OCI-LY7 (cell line): ENCODE measurements around the gene BIRC2. TPM values are rescaled to one million over a fixed set of nuclear protein-coding genes. Genes with fewer than 3 reads are reported as not detected.

Source experiments
- BruUV-seq: library from RNA; stranded (reverse); fragments of 400-500 nt; replicated peaks from 2 replicates; lab custom pipeline; 2021; lab: Mats Ljungman, UMichigan
- CTCF ChIA-PET: fragments of 300-600 bp; sonication (Branson Sonifier 250); formaldehyde crosslinking; loops from one replicate; lab custom pipeline; 2022; ENCODE audit warnings: antibody characterized with exemption; ENCODE audit not compliant: unreplicated experiment; lab: Charles Lee
- POLR2A ChIA-PET: fragments of 300-600 bp; sonication (Branson Sonifier 250); formaldehyde crosslinking; loops from one replicate; lab custom pipeline; 2022; ENCODE audit warnings: antibody characterized with exemption; lab: Charles Lee
- DNase-seq: peaks from one replicate; pipeline ENCODE4 v3.0.0-alpha.2; 2015; ENCODE audit warnings: low spot score
- H2AFZ ChIP-seq: fragments of 200-600 bp; sonication (generic), shearing (Covaris generic); 2 replicates; pipeline ENCODE4 v1.6.1; 2014; ENCODE audit warnings: mild to moderate bottlenecking, antibody characterized with exemption, low read length, moderate library complexity
- H3K27ac ChIP-seq: fragments of 200-600 bp; sonication (generic); 2 replicates; pipeline ENCODE4 v1.5.1; 2014; ENCODE audit warnings: mixed run types, low read depth, mild to moderate bottlenecking, moderate library complexity, low read length, inconsistent platforms; ENCODE audit not compliant: poor library complexity, severe bottlenecking
- H3K36me3 ChIP-seq: fragments of 200-600 bp; sonication (generic); 2 replicates; pipeline ENCODE4 v1.6.1; 2014; ENCODE audit warnings: mild to moderate bottlenecking, antibody characterized with exemption, low read length, moderate library complexity, mixed read lengths; ENCODE audit not compliant: insufficient read depth
- H3K4me1 ChIP-seq: fragments of 200-600 bp; sonication (generic); 2 replicates; pipeline ENCODE4 v1.5.1; 2014; ENCODE audit warnings: mild to moderate bottlenecking, low read length; ENCODE audit not compliant: insufficient read depth, poor library complexity, severe bottlenecking
- H3K4me2 ChIP-seq: fragments of 200-600 bp; sonication (generic); 2 replicates; pipeline ENCODE4 v1.6.1; 2014; ENCODE audit warnings: mild to moderate bottlenecking, low read length
- H3K4me3 ChIP-seq: fragments of 200-600 bp; sonication (generic); 2 replicates; pipeline ENCODE4 v1.5.1; 2014; ENCODE audit warnings: mild to moderate bottlenecking, low read depth, low read length; ENCODE audit not compliant: poor library complexity, severe bottlenecking
- H3K79me2 ChIP-seq: fragments of 200-600 bp; sonication (generic); 2 replicates; pipeline ENCODE4 v1.6.1; 2016; ENCODE audit warnings: low read depth, mild to moderate bottlenecking, low read length, moderate library complexity, mixed read lengths; ENCODE audit not compliant: insufficient read depth
- H3K9me2 ChIP-seq: fragments of 200-600 bp; sonication (generic); 2 replicates; pipeline ENCODE4 v1.6.1; 2016; ENCODE audit warnings: mild to moderate bottlenecking, low read length, mixed read lengths; ENCODE audit not compliant: insufficient read depth
- H3K9me3 ChIP-seq: fragments of 200-600 bp; sonication (generic); 2 replicates; pipeline ENCODE4 v1.6.1; 2014; ENCODE audit warnings: mild to moderate bottlenecking, mixed run types, low read length, mixed read lengths
- H4K20me1 ChIP-seq: fragments of 200-600 bp; sonication (generic); 2 replicates; pipeline ENCODE4 v1.6.1; 2014; ENCODE audit warnings: mild to moderate bottlenecking, antibody characterized with exemption, low read length, moderate library complexity, mixed read lengths; ENCODE audit not compliant: insufficient read depth
- CTCF ChIP-seq: fragments of 200-600 bp; sonication (generic); conservative IDR thresholded peaks from 2 replicates; pipeline ENCODE4 v1.5.1; 2014; ENCODE audit warnings: mild to moderate bottlenecking, antibody characterized with exemption, low read length, moderate library complexity, mixed read lengths
- EZH2phosphoT487 ChIP-seq: fragments of 200-600 bp; sonication (generic); IDR thresholded peaks from 2 replicates; pipeline ENCODE4 v1.6.1; 2018; ENCODE audit warnings: low read depth, borderline replicate concordance, mild to moderate bottlenecking, mixed run types, antibody characterized with exemption, low read length, moderate library complexity, mixed read lengths
- intact Hi-C: fragments of 100-400 bp; cut with micrococcal nuclease; formaldehyde crosslinking; loops from one replicate; pipeline ENCODE4 v1.10.0; 2022; ENCODE audit not compliant: unreplicated experiment
- total RNA-seq, 2 experiments: library from RNA; depleted of rRNA in 1 of 2; stranded (reverse); fragments of >200 nt in 1 of 2; shearing (Covaris generic) in 1 of 2; gene quantifications; 2 replicates each; pipeline ENCODE4 v1.2.3, GENCODE V29; 2014 to 2022

Gene BIRC2
- total RNA-seq, 2 experiments from 2014 or later = 36.1 to 38.0 TPM

- peaks cover 64% of the 10 kb centered on the region for H3K36me3 ChIP-seq
- H3K27ac ChIP-seq = peak overlapping the region; percentile 12
- ChIA-PET CTCF (no interaction called here), POLR2A (interaction anchor here (0.7 to 2.7 kb wide), 3 partner anchors 10 to 46 kb away, joined by 3 to 9 read pairs (median 5); no protein-coding TSS in a partner anchor)
- H3K4me1 ChIP-seq = peaks cover 48% of the 10 kb centered on the region
- peaks cover 100% of the 10 kb centered on the region for H3K79me2 ChIP-seq
- no peak overlapping the region for H2AFZ ChIP-seq
- intact Hi-C loops = no loop called here
- peaks cover 21% of the 10 kb centered on the region for H3K9me3 ChIP-seq
- DNase-seq = no peak
- no TSS peak for BruUV-seq
- H4K20me1 ChIP-seq = peaks cover 42% of the 10 kb centered on the region
- no peak overlapping the region for H3K4me3 ChIP-seq
- no peak overlapping the region for H3K4me2 ChIP-seq
- no peaks in the 10 kb centered on the region for H3K9me2 ChIP-seq
- TF ChIP-seq EZH2phosphoT487 (no peak), CTCF (no peak)
Measured at GRCh38 chr11:102416976-102417375, 70.0 kb downstream of the BIRC2 start.

GRCh38 chr11:102419181-102419580 is 72.2 kb downstream of the BIRC2 start:
- TF ChIP-seq CTCF (no peak), EZH2phosphoT487 (no peak)
- H3K9me2 ChIP-seq = no peaks in the 10 kb centered on the region
- H4K20me1 ChIP-seq = peaks cover 49% of the 10 kb centered on the region
- ChIA-PET CTCF (interaction anchor here (1.9 kb wide), 1 partner anchor 11 kb away, joined by 5 read pairs; no protein-coding TSS in a partner anchor), POLR2A (interaction anchor here (0.7 to 3.1 kb wide), 8 partner anchors 9 to 194 kb away, joined by 3 to 20 read pairs (median 8); no protein-coding TSS in a partner anchor)
- no peak overlapping the region for H3K27ac ChIP-seq
- no peak overlapping the region for H3K4me2 ChIP-seq
- H3K36me3 ChIP-seq = peaks cover 69% of the 10 kb centered on the region
- H3K4me1 ChIP-seq = peaks cover 70% of the 10 kb centered on the region
- H3K79me2 ChIP-seq = peaks cover 100% of the 10 kb centered on the region
- peaks cover 21% of the 10 kb centered on the region for H3K9me3 ChIP-seq
- BruUV-seq = no TSS peak
- no peak for DNase-seq
- H3K4me3 ChIP-seq = no peak overlapping the region
- intact Hi-C loops = no loop called here
- no peak overlapping the region for H2AFZ ChIP-seq

GRCh38 chr11:102420547-102420946 is 73.5 kb downstream of the BIRC2 start:
- Histone ChIP-seq H3K4me3 (peak overlapping the region; percentile 9), H3K36me3 (peaks cover 75% of the 10 kb centered on the region), H3K4me2 (peak overlapping the region; percentile 53), H3K79me2 (peaks cover 100% of the 10 kb centered on the region), H3K9me2 (no peaks in the 10 kb centered on the region), H4K20me1 (peaks cover 38% of the 10 kb centered on the region; the same call in 1 of the 2 replicates), H3K27ac (peak overlapping the region; percentile 65), H3K4me1 (peaks cover 74% of the 10 kb centered on the region), H2AFZ (no peak overlapping the region), H3K9me3 (peaks cover 21% of the 10 kb centered on the region)
- TF ChIP-seq CTCF (no peak), EZH2phosphoT487 (no peak)
- intact Hi-C loops = no loop called here
- ChIA-PET POLR2A (interaction anchor here (1.0 to 3.1 kb wide), 10 partner anchors 9 to 56 kb away, joined by 4 to 20 read pairs (median 8); no protein-coding TSS in a partner anchor), CTCF (interaction anchor here (0.7 to 1.1 kb wide), 2 partner anchors 29 to 30 kb away, joined by 3 to 4 read pairs; no protein-coding TSS in a partner anchor)
- DNase-seq = no peak
- BruUV-seq = no TSS peak
